ENCODE results near the gene DHX36. TPM values are rescaled to one million over a fixed set of nuclear protein-coding genes. Genes with fewer than 3 reads are reported as not detected.

The DHX36 gene
- total RNA-seq, 1 donor from 2014 or later = 89.6 TPM

- intact Hi-C loops (cut with micrococcal nuclease) = no loop called here
Measured at GRCh38 chr3:154294016-154294415, 30.3 kb downstream of the DHX36 start.

- intact Hi-C loops (cut with micrococcal nuclease) = no loop called here
Measured at GRCh38 chr3:154290187-154290586, 34.1 kb downstream of the DHX36 start.

GRCh38 chr3:154285221-154285620 is 39.1 kb downstream of the DHX36 start:
- intact Hi-C loops (cut with micrococcal nuclease) = no loop called here

DNA sequence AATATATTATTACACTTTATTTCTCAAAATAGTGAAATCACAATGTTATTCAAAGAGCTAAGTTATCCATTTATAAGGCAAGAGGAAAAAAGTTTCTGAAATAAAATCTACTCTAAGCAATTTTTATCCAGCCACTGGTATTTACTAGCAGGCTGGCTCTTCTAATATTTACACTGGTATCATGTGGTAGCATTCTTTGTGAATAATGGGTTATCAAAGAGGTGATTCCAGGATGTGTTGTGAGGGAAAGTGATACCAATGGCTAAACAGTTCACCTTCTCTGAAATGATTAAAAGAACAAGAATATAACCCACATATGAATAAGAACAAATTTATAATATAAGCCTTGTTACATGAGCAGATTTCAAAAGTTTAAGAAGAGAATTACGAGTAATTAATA is 44.1 kb downstream of the DHX36 start:
- intact Hi-C loops (cut with micrococcal nuclease) = no loop called here

DNA sequence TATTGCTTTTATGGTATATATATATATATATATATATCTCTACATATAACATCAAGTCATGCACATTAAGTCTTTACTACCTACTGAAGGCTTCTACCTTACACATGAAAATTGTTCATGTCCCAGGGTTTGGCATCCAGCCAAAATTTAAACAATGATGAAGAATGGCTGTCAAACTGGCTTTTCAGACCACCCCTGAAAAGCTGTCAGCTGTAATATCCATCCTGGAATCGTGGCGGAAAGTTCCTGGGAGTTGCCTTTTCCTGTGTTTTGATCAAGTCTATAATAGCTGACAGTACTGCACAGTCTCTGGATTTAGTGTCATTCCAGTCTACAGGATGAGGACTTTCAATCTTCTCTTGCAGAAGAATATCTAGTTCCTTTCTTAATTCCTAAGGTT is 48.3 kb downstream of the DHX36 start:
- intact Hi-C loops (cut with micrococcal nuclease) = loop anchor here (2.0 kb wide), 1 partner anchor 47 kb away; no protein-coding TSS in a partner anchor

GRCh38 chr3:154275292-154275691 is 49.0 kb downstream of the DHX36 start:
- intact Hi-C loops (cut with micrococcal nuclease) = no loop called here

- intact Hi-C loops (cut with micrococcal nuclease) = no loop called here
Measured at GRCh38 chr3:154274348-154274747, 49.9 kb downstream of the DHX36 start.

DNA sequence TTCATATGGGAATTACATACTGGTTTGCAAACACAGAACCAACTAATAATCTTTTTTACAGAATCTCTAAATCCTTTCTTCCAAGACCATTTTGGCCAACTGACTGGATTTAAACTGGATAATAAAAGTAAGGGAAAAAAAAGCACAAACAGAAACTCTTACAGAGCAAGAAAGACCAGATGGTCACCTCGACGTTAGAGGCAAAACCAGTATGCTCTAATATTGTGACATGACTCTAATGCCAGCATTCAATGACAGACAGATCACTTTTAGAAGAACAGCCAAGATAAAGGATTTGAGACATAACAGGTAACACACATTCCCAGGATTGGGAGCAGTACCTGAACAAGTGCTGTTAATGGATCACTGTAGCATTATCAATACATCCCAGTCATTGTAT is 50.9 kb downstream of the DHX36 start:
- intact Hi-C loops (cut with micrococcal nuclease) = no loop called here

DNA sequence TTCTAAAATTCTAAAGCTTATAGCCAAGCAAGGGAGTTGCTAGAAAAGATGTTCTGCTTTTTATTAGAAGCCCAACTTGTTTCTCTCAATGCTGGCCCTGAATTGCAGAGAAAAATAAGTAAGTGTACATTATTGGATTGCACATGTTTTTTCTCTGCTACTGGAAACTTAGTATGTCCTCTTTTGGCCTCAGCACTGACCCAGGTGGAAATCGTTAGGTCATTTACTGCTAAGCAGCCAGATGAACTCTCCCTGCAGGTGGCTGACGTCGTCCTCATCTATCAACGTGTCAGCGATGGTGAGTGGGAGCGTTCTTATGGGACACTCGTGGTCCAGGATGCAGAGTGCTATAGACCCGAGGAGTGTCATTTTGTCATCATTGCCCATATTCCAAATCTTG is 69.8 kb downstream of the DHX36 start:
- intact Hi-C loops (cut with micrococcal nuclease) = loop anchor here (5.0 kb wide), 2 partner anchors 1092 to 1212 kb away; partner anchors contain the start of gene RAP2B

GRCh38 chr3:154252759-154253638 is 71.3 kb downstream of the DHX36 start:
- intact Hi-C loops (cut with micrococcal nuclease) = loop anchor here (1.0 to 5.0 kb wide), 7 partner anchors 132 to 1227 kb away; partner anchors contain the start of genes ARHGEF26 and RAP2B

DNA sequence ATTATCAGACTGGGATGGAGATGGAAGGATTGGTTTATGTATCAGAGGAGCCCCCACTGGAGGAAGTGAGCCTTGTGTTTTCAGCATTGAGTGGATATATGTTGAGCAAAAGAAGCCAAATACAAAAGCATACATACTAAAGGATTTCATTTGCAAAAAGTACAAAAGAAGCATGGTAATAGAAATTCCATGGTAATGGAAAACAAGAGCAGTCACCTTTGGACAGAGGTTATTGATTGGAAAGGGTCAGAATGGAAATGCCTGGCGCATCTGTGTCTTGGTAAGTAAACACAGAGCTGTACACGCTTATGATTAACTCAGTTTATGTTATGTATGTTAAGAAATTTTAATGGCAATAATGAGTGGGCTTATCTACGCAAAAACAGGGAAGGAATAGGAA is 72.7 kb downstream of the DHX36 start:
- intact Hi-C loops (cut with micrococcal nuclease) = loop anchor here (2.0 to 5.0 kb wide), 3 partner anchors 255 to 1209 kb away; partner anchors contain the start of gene RAP2B

- intact Hi-C loops (cut with micrococcal nuclease) = loop anchor here (5.0 kb wide), 2 partner anchors 1088 to 1208 kb away; partner anchors contain the start of gene RAP2B
Measured at GRCh38 chr3:154250291-154250690, 74.0 kb downstream of the DHX36 start.

GRCh38 chr3:154247806-154248415 is 76.4 kb downstream of the DHX36 start:
- intact Hi-C loops (cut with micrococcal nuclease) = no loop called here

- intact Hi-C loops (cut with micrococcal nuclease) = no loop called here
Measured at GRCh38 chr3:154244644-154245043, 79.6 kb downstream of the DHX36 start.

GRCh38 chr3:154243353-154243752 is 80.9 kb downstream of the DHX36 start:
- intact Hi-C loops (cut with micrococcal nuclease) = no loop called here

DNA sequence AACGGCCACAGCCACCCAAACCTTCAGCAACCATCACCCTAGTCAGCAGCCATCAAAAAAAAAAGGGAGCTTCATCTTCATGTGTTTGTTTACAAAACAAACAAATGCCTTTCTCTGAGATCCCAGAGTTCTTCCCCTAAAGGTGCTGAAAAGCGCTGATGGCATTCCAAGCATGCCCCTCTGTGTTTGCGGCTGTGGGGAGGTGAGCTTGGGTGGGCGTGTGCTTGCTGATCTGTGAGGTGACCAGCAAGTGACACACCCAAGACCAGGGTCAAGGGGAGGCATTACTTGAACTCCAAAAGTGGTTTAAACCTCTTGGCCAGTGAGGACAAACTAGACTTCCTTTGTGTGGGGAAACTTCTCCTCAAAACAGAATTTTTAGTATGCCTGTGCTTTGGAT is 81.5 kb downstream of the DHX36 start:
- intact Hi-C loops (cut with micrococcal nuclease) = no loop called here

DNA sequence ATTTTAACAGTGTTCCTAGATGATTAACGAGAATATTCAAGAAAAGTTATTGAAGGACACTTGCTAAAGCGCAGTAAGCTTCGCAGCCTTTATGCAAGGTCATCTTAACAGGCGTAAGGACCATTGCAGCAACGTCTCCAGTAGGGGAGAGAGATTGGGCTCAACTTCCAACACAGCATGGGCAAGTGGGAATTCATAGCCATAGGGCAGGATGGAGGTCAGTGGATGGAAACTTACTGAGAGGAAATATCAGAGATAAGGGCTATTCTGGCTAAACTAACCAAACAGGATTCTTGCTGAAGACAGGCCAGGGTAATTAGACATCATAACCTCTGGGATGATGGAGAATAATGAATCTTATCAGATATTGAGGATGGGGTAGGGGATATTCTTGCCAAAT is 82.8 kb downstream of the DHX36 start:
- intact Hi-C loops (cut with micrococcal nuclease) = no loop called here

- intact Hi-C loops (cut with micrococcal nuclease) = no loop called here
Measured at GRCh38 chr3:154240235-154240634, 84.1 kb downstream of the DHX36 start.

GRCh38 chr3:154236331-154236730 is 88.0 kb downstream of the DHX36 start:
- intact Hi-C loops (cut with micrococcal nuclease) = no loop called here

- intact Hi-C loops (cut with micrococcal nuclease) = no loop called here
Measured at GRCh38 chr3:154235330-154235729, 89.0 kb downstream of the DHX36 start.

GRCh38 chr3:154229217-154229590 is 95.1 kb downstream of the DHX36 start:
- intact Hi-C loops (cut with micrococcal nuclease) = no loop called here

DNA sequence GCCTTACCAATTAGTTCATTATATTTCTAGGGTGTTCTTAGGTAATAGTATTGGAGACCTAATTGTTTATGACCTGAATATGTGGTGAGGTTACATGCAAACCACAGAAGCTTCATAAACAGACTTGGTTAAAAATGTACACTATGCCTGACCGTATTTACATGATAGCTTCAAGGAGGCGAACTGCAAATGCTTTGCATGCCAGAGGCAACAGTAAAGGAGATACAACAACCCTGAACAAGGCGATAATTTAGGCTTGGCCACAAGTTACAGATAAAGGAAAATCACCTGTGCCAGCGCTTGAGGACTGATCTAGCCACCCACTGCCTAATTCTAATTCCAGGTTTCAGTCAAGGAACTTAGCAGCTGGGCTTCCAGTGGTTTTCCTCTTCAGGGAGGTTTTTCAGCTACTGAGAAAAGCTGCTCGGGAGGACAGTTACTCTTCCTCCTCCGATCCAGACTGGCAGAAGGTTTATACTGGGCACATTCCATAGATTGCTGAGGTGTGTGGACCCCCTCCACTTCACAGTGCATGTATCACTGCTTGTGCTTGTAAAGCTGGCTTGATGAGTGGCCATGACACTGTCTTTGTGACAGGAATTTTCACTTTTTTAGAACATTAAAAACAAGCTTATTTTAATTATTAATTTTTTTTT is 95.6 kb downstream of the DHX36 start:
- intact Hi-C loops (cut with micrococcal nuclease) = no loop called here

Measured in T-helper 1 cell treated with Interleukin-12 subunit alpha and Interleukin-12 subunit beta and Interleukin-4 antibody, amounts not matched to agents 30 ng/mL and 1 ng/mL, for 36 hours (primary cell).